Measurements from ENCODE around the gene HGS.

DNA sequence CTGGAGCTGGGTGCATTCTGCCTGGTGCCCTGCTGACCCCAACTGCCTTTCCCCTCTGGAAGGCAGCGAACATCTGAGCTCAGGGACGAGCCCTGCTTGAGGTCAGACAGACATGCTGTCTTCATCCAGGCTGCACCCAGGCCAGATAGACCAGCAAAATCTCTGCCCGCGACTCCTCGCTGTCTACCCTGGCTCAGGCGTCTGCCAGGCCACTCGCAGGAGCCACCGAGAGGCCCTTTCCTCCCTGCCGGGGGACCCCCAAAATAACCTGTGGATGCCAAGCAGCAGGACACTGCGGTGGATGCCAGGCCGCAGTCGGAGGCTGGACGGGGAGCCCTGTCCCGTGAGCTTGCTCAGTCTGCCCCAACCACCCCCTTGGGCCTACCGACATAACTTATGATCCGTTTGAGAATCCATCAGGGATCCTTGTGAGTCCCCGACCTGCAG, 25.0 kb downstream of the HGS start:
- TF ChIP-seq CEBPG (CRISPR knock-in tag; IDR thresholded peaks at IDR 0.05) (no peak), EP300 (IDR thresholded peaks at IDR 0.05; ENCODE audit: low read depth in 2 of 2, low read length in 2 of 2) (no peak), EP300 (CRISPR knock-in tag; IDR thresholded peaks at IDR 0.05; ENCODE audit: borderline replicate concordance) (no peak), SUZ12 (IDR thresholded peaks at IDR 0.05; ENCODE audit: low read depth, low read length) (no peak), NFE2L2 (IDR thresholded peaks at IDR 0.05; ENCODE audit: low read length) (no peak), ZNF224 (CRISPR knock-in tag; IDR thresholded peaks at IDR 0.05) (no peak), ATF2 (CRISPR knock-in tag; IDR thresholded peaks at IDR 0.05) (no peak), POLR2AphosphoS5 (IDR thresholded peaks at IDR 0.05; ENCODE audit: low read depth, low read length) (no peak; the same call in none of the 2 replicates), ZNF557 (CRISPR knock-in tag; IDR thresholded peaks at IDR 0.05) (no peak), ZNF503 (CRISPR knock-in tag; IDR thresholded peaks at IDR 0.05) (no peak), MYC (CRISPR knock-in tag; IDR thresholded peaks at IDR 0.05; ENCODE audit: borderline replicate concordance) (no peak), CTCF (CRISPR knock-in tag; IDR thresholded peaks at IDR 0.05) (no peak)
- TF ChIP-seq, protein P1, sequence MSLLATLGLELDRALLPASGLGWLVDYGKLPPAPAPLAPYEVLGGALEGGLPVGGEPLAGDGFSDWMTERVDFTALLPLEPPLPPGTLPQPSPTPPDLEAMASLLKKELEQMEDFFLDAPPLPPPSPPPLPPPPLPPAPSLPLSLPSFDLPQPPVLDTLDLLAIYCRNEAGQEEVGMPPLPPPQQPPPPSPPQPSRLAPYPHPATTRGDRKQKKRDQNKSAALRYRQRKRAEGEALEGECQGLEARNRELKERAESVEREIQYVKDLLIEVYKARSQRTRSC (CRISPR knock-in tag; IDR thresholded peaks at IDR 0.05; ENCODE audit: low read depth) = no peak
